ENCODE measurements around the gene SCML2.

SCML2 gene

DNA sequence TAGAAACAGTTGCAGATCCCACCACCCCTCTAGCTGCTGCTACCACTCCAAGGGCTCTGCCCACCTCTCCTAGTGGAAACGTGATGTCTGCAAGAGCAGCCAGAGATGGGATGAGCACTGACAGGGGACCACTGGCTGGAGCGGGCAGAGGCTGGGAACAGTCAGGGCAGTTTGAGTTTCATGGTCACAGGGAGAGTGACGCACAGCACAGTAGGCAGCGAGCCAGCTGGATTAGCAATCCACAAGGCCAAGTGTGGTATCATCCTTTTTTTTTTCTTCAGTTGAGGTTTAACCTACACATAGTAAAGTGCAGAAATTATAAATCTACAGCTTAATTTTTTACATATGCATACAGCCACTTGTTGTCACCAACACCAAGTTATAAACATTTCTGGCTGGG lies 6.4 kb upstream of the SCML2 start:
- no peak for TF ChIP-seq CTCF (IDR thresholded peaks at IDR 0.05)

- no peak; the same call in 1 of the 2 replicates for TF ChIP-seq CTCF (IDR thresholded peaks at IDR 0.05)
These were observed 538 bp downstream of the SCML2 start for GRCh38 chrX:18353931-18354368.

- no peak for TF ChIP-seq CTCF (IDR thresholded peaks at IDR 0.05)
These were observed 2.7 kb downstream of the SCML2 start for GRCh38 chrX:18351784-18352183.

DNA sequence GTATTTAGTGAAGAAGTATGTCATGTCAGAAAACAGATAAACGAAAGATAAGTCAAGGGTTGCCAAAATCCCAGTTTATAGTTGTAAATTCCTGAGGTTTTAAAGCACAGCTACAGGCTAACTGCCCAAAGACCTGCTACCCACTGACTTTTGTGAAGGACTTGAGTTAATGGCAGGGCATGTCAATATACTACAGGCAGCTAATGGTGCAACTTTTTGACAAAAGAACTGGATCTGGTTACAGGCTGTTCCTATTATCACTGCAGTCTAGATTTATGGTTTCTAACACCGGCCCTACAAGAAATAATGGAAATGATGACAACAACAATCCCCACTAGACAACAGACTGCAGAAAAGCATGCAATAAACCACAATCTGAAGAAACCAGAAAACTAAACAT lies 6.4 kb downstream of the SCML2 start:
- no peak for TF ChIP-seq CTCF (IDR thresholded peaks at IDR 0.05)

GRCh38 chrX:18309401-18309800 lies 45.1 kb downstream of the SCML2 start:
- TF ChIP-seq CTCF (IDR thresholded peaks at IDR 0.05) = no peak

DNA sequence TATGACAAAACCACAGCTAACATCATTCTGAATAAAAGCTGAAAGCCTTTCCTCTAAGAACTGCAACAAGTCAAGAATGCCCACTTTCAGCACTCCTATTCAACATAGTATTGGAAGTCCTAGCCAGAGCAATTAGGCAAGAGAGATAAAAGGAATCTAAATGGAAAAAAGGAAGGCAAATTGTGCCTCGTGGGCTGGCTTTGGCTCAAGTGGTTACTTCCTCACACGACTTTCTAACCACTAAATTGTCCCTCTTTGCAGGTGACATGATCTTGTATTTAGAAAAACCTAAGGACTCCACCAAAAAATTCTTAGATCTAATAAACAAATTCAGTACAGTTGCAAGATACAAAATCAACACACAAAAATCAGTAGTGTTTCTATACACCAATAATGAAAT lies 57.2 kb downstream of the SCML2 start:
- TF ChIP-seq CTCF (IDR thresholded peaks at IDR 0.05) = no peak

GRCh38 chrX:18294893-18295292 lies 59.6 kb downstream of the SCML2 start:
- no peak for TF ChIP-seq CTCF (IDR thresholded peaks at IDR 0.05)

- TF ChIP-seq CTCF (IDR thresholded peaks at IDR 0.05) = no peak
These were observed 63.4 kb downstream of the SCML2 start for GRCh38 chrX:18291006-18291545.
